DND-41 (cell line): ENCODE results near the gene CENPP.

Experiments used
- ATAC-seq: fragments of 200-7000 bp; cut with Tn5 transposase; 3 replicates; pipeline ENCODE4 v1.9.1; 2021; ENCODE audit warnings: low read depth; ENCODE audit not compliant: insufficient read depth
- DNase-seq: peaks from one replicate; pipeline ENCODE4 v3.0.0-alpha.2; 2020
- H2AFZ ChIP-seq: 2 replicates; pipeline ENCODE4 v1.6.0; 2012; ENCODE audit warnings: low read depth, low read length
- H3K27ac ChIP-seq: 2 replicates; pipeline ENCODE4 v1.5.1; 2012; ENCODE audit warnings: low read length, inconsistent platforms
- H3K27me3 ChIP-seq: fragments of 200-600 bp; sonication (generic); 2 replicates; pipeline ENCODE4 v1.6.0; 2012; ENCODE audit warnings: low read length, mild to moderate bottlenecking, inconsistent platforms; ENCODE audit not compliant: insufficient read depth, poor library complexity
- H3K36me3 ChIP-seq: 2 replicates; pipeline ENCODE4 v1.5.1; 2012; ENCODE audit warnings: low read length, inconsistent platforms; ENCODE audit not compliant: insufficient read depth
- H3K4me1 ChIP-seq: 2 replicates; pipeline ENCODE4 v1.5.1; 2012; ENCODE audit warnings: mild to moderate bottlenecking, low read length; ENCODE audit not compliant: insufficient read depth
- H3K4me2 ChIP-seq: 2 replicates; pipeline ENCODE4 v1.6.0; 2012; ENCODE audit warnings: mild to moderate bottlenecking, moderate library complexity, low read length, inconsistent platforms; ENCODE audit not compliant: insufficient read depth
- H3K4me3 ChIP-seq, 2 experiments: fragments of 200-600 bp in 1 of 2; shearing (Covaris generic) in 1 of 2; 2 replicates each; pipeline ENCODE4 v1.5.1; 2012 to 2016; ENCODE audit warnings: inconsistent platforms in 2 of 2, low read length in 2 of 2, mild to moderate bottlenecking in 2 of 2, low read depth in 1 of 2, moderate library complexity in 1 of 2
- H3K79me2 ChIP-seq: 2 replicates; pipeline ENCODE4 v1.6.0; 2012; ENCODE audit warnings: low read length, inconsistent platforms; ENCODE audit not compliant: insufficient read depth
- H3K9ac ChIP-seq: 2 replicates; pipeline ENCODE4 v1.6.0; 2012; ENCODE audit warnings: low read depth, mild to moderate bottlenecking, inconsistent platforms, low read length, moderate library complexity
- H3K9me3 ChIP-seq: 2 replicates; pipeline ENCODE4 v1.5.1; 2012; ENCODE audit warnings: low read length, moderate library complexity, mild to moderate bottlenecking, inconsistent platforms; ENCODE audit not compliant: insufficient read depth, severe bottlenecking
- H4K20me1 ChIP-seq: 2 replicates; pipeline ENCODE4 v1.6.0; 2012; ENCODE audit warnings: low read length; ENCODE audit not compliant: insufficient read depth
- EZH2 ChIP-seq: IDR thresholded peaks from 3 replicates; pipeline ENCODE4 v1.6.1; 2012; ENCODE audit warnings: borderline replicate concordance, low read depth, mild to moderate bottlenecking, moderate library complexity, low read length, inconsistent platforms; ENCODE audit not compliant: severe bottlenecking
- TF ChIP-seq, protein P1 (sequence below): IDR thresholded peaks from 2 replicates; pipeline ENCODE4 v1.5.1; 2012; ENCODE audit warnings: borderline replicate concordance, low read length, moderate library complexity, mild to moderate bottlenecking; ENCODE audit not compliant: poor library complexity, severe bottlenecking; ENCODE audit errors: extremely low read depth

CENPP gene

DNA sequence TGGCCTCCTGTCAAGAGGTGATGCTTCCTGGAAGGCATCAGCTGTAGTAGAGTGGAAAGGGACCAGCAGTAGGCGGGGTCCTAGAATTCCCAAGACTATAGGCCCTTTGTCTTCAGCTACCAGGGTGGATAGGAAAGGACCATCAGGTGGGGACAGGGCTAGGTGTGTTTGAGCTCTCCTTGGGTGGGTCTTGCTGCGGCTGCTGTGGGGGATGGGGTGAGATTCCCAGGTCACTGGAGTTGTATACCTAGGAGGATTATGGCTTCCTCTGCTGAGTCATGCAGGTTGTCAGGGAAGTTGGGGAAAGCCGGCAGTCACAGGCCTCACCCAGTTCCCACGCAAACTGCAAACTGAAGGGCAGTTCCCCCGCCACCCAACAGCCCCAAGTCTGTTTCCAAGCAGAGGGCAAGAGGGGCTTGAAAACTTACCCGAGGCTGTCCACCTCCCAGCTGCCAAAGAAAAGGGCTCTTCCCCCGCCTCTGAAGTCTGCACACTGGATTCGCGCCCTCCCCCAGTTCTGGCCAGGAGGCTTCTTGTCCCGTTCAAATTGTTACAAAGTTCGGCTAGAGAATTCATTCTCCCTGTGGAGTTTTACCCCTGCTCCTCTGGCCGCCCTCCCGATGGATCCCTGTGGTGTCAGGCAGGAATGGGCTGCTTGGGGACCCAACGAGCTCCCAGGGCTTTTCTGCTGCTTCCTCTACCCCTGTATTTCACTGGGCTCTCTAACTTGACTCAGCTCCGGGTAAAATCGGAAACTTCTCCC is 233.0 kb downstream of the CENPP start:
- ATAC-seq (no peak), DNase-seq (no peak)
- H3K27me3 ChIP-seq, result no peaks in the 10 kb centered on the region
- no peak overlapping the region for H3K4me3 ChIP-seq
- H3K4me1 ChIP-seq, result no peaks in the 10 kb centered on the region
- H2AFZ ChIP-seq, result no peak overlapping the region
- no peak overlapping the region for H3K4me2 ChIP-seq
- no peak for TF ChIP-seq EZH2
- TF ChIP-seq, protein P1, sequence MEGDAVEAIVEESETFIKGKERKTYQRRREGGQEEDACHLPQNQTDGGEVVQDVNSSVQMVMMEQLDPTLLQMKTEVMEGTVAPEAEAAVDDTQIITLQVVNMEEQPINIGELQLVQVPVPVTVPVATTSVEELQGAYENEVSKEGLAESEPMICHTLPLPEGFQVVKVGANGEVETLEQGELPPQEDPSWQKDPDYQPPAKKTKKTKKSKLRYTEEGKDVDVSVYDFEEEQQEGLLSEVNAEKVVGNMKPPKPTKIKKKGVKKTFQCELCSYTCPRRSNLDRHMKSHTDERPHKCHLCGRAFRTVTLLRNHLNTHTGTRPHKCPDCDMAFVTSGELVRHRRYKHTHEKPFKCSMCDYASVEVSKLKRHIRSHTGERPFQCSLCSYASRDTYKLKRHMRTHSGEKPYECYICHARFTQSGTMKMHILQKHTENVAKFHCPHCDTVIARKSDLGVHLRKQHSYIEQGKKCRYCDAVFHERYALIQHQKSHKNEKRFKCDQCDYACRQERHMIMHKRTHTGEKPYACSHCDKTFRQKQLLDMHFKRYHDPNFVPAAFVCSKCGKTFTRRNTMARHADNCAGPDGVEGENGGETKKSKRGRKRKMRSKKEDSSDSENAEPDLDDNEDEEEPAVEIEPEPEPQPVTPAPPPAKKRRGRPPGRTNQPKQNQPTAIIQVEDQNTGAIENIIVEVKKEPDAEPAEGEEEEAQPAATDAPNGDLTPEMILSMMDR, result no peak
- H3K27ac ChIP-seq, result no peak overlapping the region
- H4K20me1 ChIP-seq, result no peaks in the 10 kb centered on the region
- no peaks in the 10 kb centered on the region for H3K36me3 ChIP-seq
- no peaks in the 10 kb centered on the region for H3K79me2 ChIP-seq
- no peaks in the 10 kb centered on the region for H3K9me3 ChIP-seq
- no peak overlapping the region for H3K9ac ChIP-seq

DNA sequence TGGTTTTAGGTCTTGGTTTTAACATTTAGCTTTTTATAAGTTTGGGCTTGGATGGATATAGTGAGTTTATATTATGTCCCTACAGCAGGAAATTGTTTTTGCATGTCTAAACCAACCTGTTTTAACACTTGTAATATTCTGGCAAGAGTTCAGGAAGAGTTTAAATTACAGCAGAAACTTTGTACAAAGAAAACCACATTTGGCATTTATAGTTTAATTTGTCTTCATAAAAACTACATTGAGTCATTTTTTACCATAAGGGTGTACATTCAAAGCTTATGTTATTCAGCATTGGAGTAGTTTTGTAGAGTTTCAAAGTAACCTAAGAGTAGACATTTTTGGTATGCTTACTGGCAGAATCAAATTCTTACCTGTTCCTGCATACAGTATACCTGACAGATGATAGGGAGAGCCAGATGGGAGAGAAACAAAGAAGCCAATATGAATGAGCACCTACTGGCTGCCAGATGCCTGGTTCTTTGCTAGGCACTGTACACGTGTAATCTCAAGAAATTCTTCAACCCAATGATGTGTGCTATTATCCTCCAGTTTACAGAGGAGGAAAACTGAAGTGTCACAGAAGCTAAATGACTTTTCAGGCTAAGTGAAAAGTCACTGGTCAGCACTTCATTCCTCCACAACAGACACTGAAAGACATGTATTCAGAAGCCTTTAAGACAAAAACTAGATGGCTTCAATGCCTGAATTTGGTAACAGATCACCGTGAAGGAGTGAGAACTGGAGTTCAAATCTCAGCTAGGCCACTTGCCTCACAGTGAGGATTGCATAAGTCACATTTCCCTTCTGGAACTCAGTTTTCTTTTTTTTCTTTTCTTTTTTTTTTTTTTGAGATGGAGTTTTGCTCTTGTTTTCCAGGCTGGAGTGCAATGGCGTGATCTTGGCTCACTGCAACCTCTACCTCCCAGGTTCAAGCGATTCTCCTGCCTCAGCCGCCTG is 235.9 kb downstream of the CENPP start:
- Histone ChIP-seq H4K20me1 (no peaks in the 10 kb centered on the region), H3K4me2 (no peak overlapping the region), H3K9me3 (no peaks in the 10 kb centered on the region), H3K27ac (no peak overlapping the region), H3K79me2 (no peaks in the 10 kb centered on the region), H3K36me3 (no peaks in the 10 kb centered on the region), H2AFZ (no peak overlapping the region), H3K4me1 (no peaks in the 10 kb centered on the region), H3K27me3 (no peaks in the 10 kb centered on the region), H3K4me3 (no peak overlapping the region), H3K9ac (no peak overlapping the region)
- DNase-seq, result no peak
- ATAC-seq, result no peak
- TF ChIP-seq, protein P1, result no peak
- no peak for TF ChIP-seq EZH2

DNA sequence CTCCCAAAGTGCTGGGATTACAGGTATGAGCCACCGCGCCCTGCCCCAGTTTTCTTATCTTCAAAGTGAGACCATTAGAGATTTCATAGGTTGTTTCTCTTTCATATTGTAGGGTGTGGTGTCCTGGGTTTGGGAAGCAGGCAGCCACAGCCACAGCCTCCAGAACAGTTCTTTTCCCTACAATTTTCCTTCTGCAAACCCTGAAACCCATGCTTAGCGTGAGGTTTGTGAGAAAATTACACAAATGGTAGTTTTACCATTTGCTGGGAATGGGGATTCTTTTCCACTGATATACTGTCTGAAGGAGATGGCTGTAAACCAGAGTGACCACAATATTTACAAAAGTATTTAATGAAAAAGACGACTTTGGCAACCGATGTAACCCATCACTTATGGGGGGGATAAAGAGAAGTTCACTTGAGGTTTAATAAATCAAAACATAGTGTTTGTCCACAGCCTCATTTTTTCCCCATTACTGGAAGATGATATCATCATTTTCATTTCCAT is 236.8 kb downstream of the CENPP start:
- Histone ChIP-seq H3K27me3 (no peaks in the 10 kb centered on the region), H3K9ac (no peak overlapping the region), H3K4me1 (no peaks in the 10 kb centered on the region), H3K27ac (no peak overlapping the region), H3K36me3 (no peaks in the 10 kb centered on the region), H3K79me2 (no peaks in the 10 kb centered on the region), H3K9me3 (no peaks in the 10 kb centered on the region), H3K4me2 (no peak overlapping the region), H4K20me1 (no peaks in the 10 kb centered on the region), H2AFZ (no peak overlapping the region), H3K4me3 (no peak overlapping the region)
- TF ChIP-seq, protein P1, result no peak
- TF ChIP-seq EZH2, result no peak
- ATAC-seq (no peak), DNase-seq (no peak)
